ENCODE results near the gene FBXL13. TPM values are rescaled to one million over a fixed set of nuclear protein-coding genes. Genes with fewer than 3 reads are reported as not detected.

Gene FBXL13
- total and polyA plus RNA-seq, 2 of the 8 experiments (the other 6 are each of a cell fraction or from before 2014, with no cell fraction given): 1.2 to 2.8 TPM

- H2AFZ ChIP-seq (ENCODE audit: low read length): no peak overlapping the region
- no peaks in the 10 kb centered on the region for H3K23me2 ChIP-seq (ENCODE audit: low read depth, low read length)
- no peaks in the 10 kb centered on the region for H3K79me1 ChIP-seq (ENCODE audit: low read depth, low read length)
- H2BK12ac ChIP-seq (ENCODE audit: low read depth, low read length): no peak overlapping the region
- ChIA-PET POLR2A (ENCODE audit: partially characterized antibody) (no interaction called here), CTCF (ENCODE audit: partially characterized antibody) (interaction anchor here (1.1 kb wide), 1 partner anchor 314 kb away, joined by 3 read pairs; no protein-coding TSS in a partner anchor)
- H3K4me2 ChIP-seq (ENCODE audit: insufficient read depth in 1 of 2, low read depth in 2 of 2, low read length in 2 of 2): no peak overlapping the region
- H3K27ac ChIP-seq (ENCODE audit: low read depth, low read length): no peak overlapping the region
- no peak overlapping the region for H2BK20ac ChIP-seq (ENCODE audit: low read length)
- H3K23ac ChIP-seq (ENCODE audit: insufficient read length): no peak overlapping the region
- FAIRE-seq: no peak
- H4K20me1 ChIP-seq (replicated peaks in 1 of 2; ENCODE audit: control insufficient read depth in 1 of 2, insufficient read depth in 2 of 2, low read length in 2 of 2): no peaks in the 10 kb centered on the region
- H2BK15ac ChIP-seq (ENCODE audit: low read length): no peak overlapping the region
- no peak for TF ChIP-seq SAP30 (IDR thresholded peaks at IDR 0.05; ENCODE audit: insufficient read depth, insufficient replicate concordance, low read length)
- TF ChIP-seq JUN (IDR thresholded peaks at IDR 0.05; ENCODE audit: low read depth, low read length): no peak
- TF ChIP-seq EP300 (IDR thresholded peaks at IDR 0.05; ENCODE audit: borderline replicate concordance in 1 of 2, low read depth in 2 of 2, low read length in 2 of 2): no peak
- no peak for TF ChIP-seq SP2 (IDR thresholded peaks at IDR 0.05; ENCODE audit: low read length)
- no peak for TF ChIP-seq YY1 (IDR thresholded peaks at IDR 0.05; ENCODE audit: low read depth, low read length)
- no peak for TF ChIP-seq CBX5 (IDR thresholded peaks at IDR 0.05; ENCODE audit: low read depth, low read length)
- H3K9ac ChIP-seq (replicated peaks in 1 of 4; ENCODE audit: extremely low read depth in 1 of 4, low read depth in 3 of 4, low read length in 3 of 4): no peak overlapping the region
- no peak overlapping the region for H2BK120ac ChIP-seq (replicated peaks; ENCODE audit: low read depth, low read length)
- no peak overlapping the region for H4K5ac ChIP-seq (ENCODE audit: insufficient read length, low read depth, low read length)
- H4K8ac ChIP-seq (ENCODE audit: extremely low read depth, insufficient read depth, low read length): no peak overlapping the region
- no peaks in the 10 kb centered on the region; a peak in 1 of 7 replicates for H3K4me1 ChIP-seq (replicated peaks in 1 of 4; ENCODE audit: control insufficient read depth in 3 of 4, insufficient read depth in 4 of 4, low read length in 3 of 4)
- no peak overlapping the region for H3K56ac ChIP-seq (replicated peaks; ENCODE audit: insufficient read length, low read depth, low read length)
- no peak overlapping the region for H3K14ac ChIP-seq (ENCODE audit: insufficient read length)
- no peak overlapping the region for H3K4me3 ChIP-seq (ENCODE audit: extremely low read depth in 1 of 4, insufficient read depth in 2 of 4, low read depth in 3 of 4, low read length in 4 of 4)
- no peaks in the 10 kb centered on the region for H3K79me2 ChIP-seq (ENCODE audit: control insufficient read depth in 1 of 2, insufficient read depth in 2 of 2, low read length in 2 of 2)
- no peak overlapping the region for H4K91ac ChIP-seq (replicated peaks; ENCODE audit: insufficient read length, low read length)
- H3K18ac ChIP-seq (ENCODE audit: extremely low read depth, low read length): no peak overlapping the region
- no peaks in the 10 kb centered on the region for H3K27me3 ChIP-seq (replicated peaks in 1 of 4; ENCODE audit: control insufficient read depth in 3 of 4, extremely low read depth in 1 of 4, insufficient read depth in 3 of 4, low read length in 3 of 4)
- H2BK5ac ChIP-seq (ENCODE audit: low read depth, low read length): no peak overlapping the region
- peaks cover 0 to 6% (median 0%) of the 10 kb centered on the region in 4 experiments; a peak in 1 of 8 replicates for H3K36me3 ChIP-seq (ENCODE audit: control insufficient read depth in 2 of 4, insufficient read depth in 4 of 4, low read length in 3 of 4)
- H3K4ac ChIP-seq (replicated peaks; ENCODE audit: insufficient read length, low read depth, low read length): no peak overlapping the region
- no peak for DNase-seq (ENCODE audit: low read depth in 1 of 2, low spot score in 2 of 2)
- no peak overlapping the region for H2AK5ac ChIP-seq (ENCODE audit: low read depth, low read length)
- H3K9me3 ChIP-seq (ENCODE audit: insufficient read depth in 2 of 2, low read depth in 1 of 2, low read length in 1 of 2): no peaks in the 10 kb centered on the region
Observed at GRCh38 chr7:103058122-103058521, 16.5 kb downstream of the FBXL13 start.

Data from H1 (cell line).